K562 (cell line): ENCODE results near the gene DST. TPM values are rescaled to one million over a fixed set of nuclear protein-coding genes. Genes with fewer than 3 reads are reported as not detected.

ENCODE experiments used
- ATAC-seq: fragments of 200-7000 bp; cut with Tn5 transposase; 3 replicates; pipeline ENCODE4 v1.9.1; 2020; ENCODE audit warnings: moderate library complexity
- BruUV-seq: library from RNA; stranded (reverse); fragments of 400-500 nt; replicated peaks from 2 replicates; lab custom pipeline; 2021; lab: Mats Ljungman, UMichigan
- CTCF ChIA-PET: fragments of 300-600 bp; formaldehyde crosslinking; extraction: SDS; loops from one replicate; lab custom pipeline; 2021; ENCODE audit warnings: low intra/inter-chr PET ratio; lab: Yijun Ruan, JAX
- POLR2A ChIA-PET: fragments of 300-600, 350-650 bp; sonication (Branson Sonifier 250); formaldehyde crosslinking; extraction: SDS; loops from one replicate; lab custom pipeline; 2021; ENCODE audit warnings: antibody characterized with exemption, inconsistent platforms; lab: Yijun Ruan, JAX
- DNase-seq, 4 experiments: peaks; one replicate each; pipeline versions ENCODE4 v3.0.0 to v3.0.0-alpha.2; 2011 to 2018; ENCODE audit warnings: low spot score in 3 of 4, mixed read lengths in 3 of 4; ENCODE audit errors: extremely low read depth in 1 of 4
- FAIRE-seq: peaks from 2 replicates; lab custom pipeline; 2011; peaks lifted over from hg19 to GRCh38; lab: Jason Lieb, UNC
- H2AFZ ChIP-seq: 2 replicates; pipeline ENCODE4 v1.6.0; 2011; ENCODE audit warnings: low read depth, low read length, control low read depth, inconsistent platforms
- H3K27ac ChIP-seq: fragments of 200-600 bp; 3 replicates; pipeline ENCODE4 v1.8.0; 2011; ENCODE audit warnings: low read depth, mild to moderate bottlenecking, control low read depth, inconsistent platforms, low read length, moderate library complexity, mixed read lengths; ENCODE audit errors: extremely low read depth
- H3K27me3 ChIP-seq, 2 experiments: fragments of 300-600 bp in 1 of 2; 2 replicates in 1 of 2; 3 replicates in 1 of 2; pipeline versions ENCODE4 v1.6.0 to v1.8.0; 2011; ENCODE audit warnings: inconsistent platforms in 2 of 2, low read length in 2 of 2, mild to moderate bottlenecking in 1 of 2, mixed read lengths in 1 of 2, moderate library complexity in 1 of 2; ENCODE audit not compliant: control insufficient read depth in 2 of 2, insufficient read depth in 2 of 2
- H3K36me3 ChIP-seq: fragments of 300-600 bp; 3 replicates; pipeline ENCODE4 v1.8.0; 2011; ENCODE audit warnings: mild to moderate bottlenecking, low read length, inconsistent platforms; ENCODE audit not compliant: control insufficient read depth, insufficient read depth
- H3K4me1 ChIP-seq, 2 experiments: fragments of 200-600 bp in 1 of 2; replicated peaks in 1 of 2; 2 replicates in 1 of 2; 3 replicates in 1 of 2; pipeline versions ENCODE4 v1.5.1 to v1.8.0; 2011; ENCODE audit warnings: inconsistent platforms in 2 of 2, low read length in 2 of 2, mild to moderate bottlenecking in 1 of 2, mixed read lengths in 1 of 2, moderate library complexity in 1 of 2; ENCODE audit not compliant: control insufficient read depth in 2 of 2, insufficient read depth in 2 of 2
- H3K4me2 ChIP-seq: 2 replicates; pipeline ENCODE4 v1.6.1; 2011; ENCODE audit warnings: low read length, control low read depth, inconsistent platforms, mixed read lengths; ENCODE audit not compliant: insufficient read depth
- H3K4me3 ChIP-seq: fragments of 200-600 bp; sonication (generic), shearing (Covaris generic); 2 replicates; pipeline ENCODE4 v1.5.1; 2016; ENCODE audit warnings: control low read depth, inconsistent platforms
- H3K79me2 ChIP-seq: fragments of 200-600 bp; 3 replicates; pipeline ENCODE4 v1.8.0; 2011; ENCODE audit warnings: low read length, inconsistent platforms; ENCODE audit not compliant: control insufficient read depth, insufficient read depth
- H3K9ac ChIP-seq, 2 experiments: 2 replicates each; pipeline versions ENCODE4 v1.6.0 to v1.6.1; 2011; ENCODE audit warnings: low read depth in 2 of 2, low read length in 2 of 2, control low read depth in 1 of 2, inconsistent platforms in 1 of 2, mild to moderate bottlenecking in 1 of 2, mixed read lengths in 1 of 2; ENCODE audit not compliant: insufficient read depth in 1 of 2
- H3K9me1 ChIP-seq: one replicate; pipeline ENCODE4 v1.6.0; 2011; ENCODE audit warnings: inconsistent platforms, mild to moderate bottlenecking, low read length, moderate library complexity; ENCODE audit not compliant: control insufficient read depth, insufficient read depth
- H3K9me3 ChIP-seq: replicated peaks from 2 replicates; pipeline ENCODE4 v1.5.1; 2011; ENCODE audit warnings: low read depth, low read length, inconsistent platforms; ENCODE audit not compliant: control insufficient read depth, insufficient read depth
- H4K20me1 ChIP-seq: replicated peaks from 2 replicates; pipeline ENCODE4 v1.6.1; 2011; ENCODE audit warnings: low read length, inconsistent platforms, mixed read lengths; ENCODE audit not compliant: control insufficient read depth, insufficient read depth
- NFYB ChIP-seq: IDR thresholded peaks from 2 replicates; pipeline ENCODE4 v1.6.1; 2011; ENCODE audit warnings: mild to moderate bottlenecking, moderate library complexity; ENCODE audit not compliant: insufficient read length; ENCODE audit errors: extremely low read depth
- SNRNP70 ChIP-seq: fragments of 200-400 bp; formaldehyde crosslinking; optimal IDR thresholded peaks from 2 replicates; pipeline ENCODE3; 2017; ENCODE audit warnings: low read depth, low read length
- TFAP4 ChIP-seq: sonication (generic); formaldehyde crosslinking; IDR thresholded peaks from 2 replicates; pipeline ENCODE4 v1.8.0; 2022; ENCODE audit warnings: missing genetic modification reagents, mild to moderate bottlenecking, moderate library complexity, borderline replicate concordance
- THRAP3 ChIP-seq: fragments of 450-650 bp; IDR thresholded peaks from 2 replicates; pipeline ENCODE4 v1.6.1; 2016; ENCODE audit warnings: mild to moderate bottlenecking, inconsistent platforms, borderline replicate concordance
- WGBS: fragments of 100-300 bp; shearing (Covaris generic); methylation state at CpG from one replicate; pipeline ENCODE4 v1.1.6; 2016; ENCODE audit warnings: low coverage, mixed read lengths; ENCODE audit not compliant: insufficient coverage; ENCODE audit errors: missing lambda C conversion rate; 5-methylcytosine and 5-hydroxymethylcytosine counted together
- in situ Hi-C: fragments of 300-500 bp; cut with MboI; formaldehyde crosslinking; loops from 4 replicates; pipeline ENCODE4 v1.15.0; 2018; ENCODE audit warnings: inconsistent platforms, mixed read lengths
- intact Hi-C: fragments of 100-400 bp; cut with micrococcal nuclease; formaldehyde crosslinking; loops from 2 replicates; pipeline ENCODE4 v1.14.2; 2022
- polyA plus RNA-seq, 8 experiments: library from polyadenylated mRNA; depleted of rRNA in 4 of 8; stranded (reverse) in 5 of 8; unstranded in 3 of 8; fragments of >200 nt; fragmentation: Nextera tagmentation in 2 of 8; fragmentation: Illumina TruSeq in 1 of 8; extraction: Ambion mirVana in 2 of 8; extraction: Trizol in 1 of 8; gene quantifications; 2 replicates each; pipeline versions ENCODE4 v1.2.1 to v1.2.3, GENCODE V29; 2011 to 2014; ENCODE audit warnings: inconsistent platforms in 1 of 8, missing spikeins in 1 of 8
- total RNA-seq, 7 experiments: library from RNA; depleted of rRNA in 6 of 7; stranded (reverse); fragments of >200 nt in 6 of 7; fragmentation: Illumina TruSeq in 2 of 7; extraction: Trizol in 2 of 7; gene quantifications; 2 replicates each; pipeline versions ENCODE4 v1.2.1 to v1.2.3, GENCODE V29; 2011 to 2021; ENCODE audit warnings: low replicate concordance in 1 of 7

The DST gene
- total and polyA plus RNA-seq, 9 of the 15 experiments (the other 6 are each of a cell fraction or from before 2014, with no cell fraction given) = 5.2 to 21.9 (median 13.3) TPM

- no peak for TF ChIP-seq TFAP4 (CRISPR knock-in tag)
- TF ChIP-seq THRAP3 = no peak
- TF ChIP-seq, all 486 proteins: peak for 0
Measured at GRCh38 chr6:56488281-56488680, 154.4 kb downstream of the DST start (continued).

GRCh38 chr6:56486681-56487080 is 156.0 kb downstream of the DST start:
- H3K4me2 ChIP-seq = no peak overlapping the region
- no peaks in the 10 kb centered on the region; a peak in 1 of 5 replicates for H3K4me1 ChIP-seq
- no peaks in the 10 kb centered on the region for H3K79me2 ChIP-seq
- DNase-seq = no peak
- no TSS peak for BruUV-seq
- H3K27ac ChIP-seq = no peak overlapping the region
- CTCF ChIA-PET = no interaction called here
- no peaks in the 10 kb centered on the region for H4K20me1 ChIP-seq
- H3K4me3 ChIP-seq = no peak overlapping the region
- H3K9ac ChIP-seq = no peak overlapping the region
- 81% methylated on average over 3 of the region's 3 CpGs for WGBS
- TF ChIP-seq NFYB = no peak
- no peak for TF ChIP-seq SNRNP70
- H2AFZ ChIP-seq = no peak overlapping the region
- POLR2A ChIA-PET = no interaction called here
- no peaks in the 10 kb centered on the region for H3K9me1 ChIP-seq
- peaks cover 4% of the 10 kb centered on the region; the same call in 1 of the 3 replicates for H3K36me3 ChIP-seq
- H3K27me3 ChIP-seq = no peaks in the 10 kb centered on the region
- ATAC-seq = no peak
- intact Hi-C loops = no loop called here
- no peaks in the 10 kb centered on the region for H3K9me3 ChIP-seq
- in situ Hi-C loops = no loop called here
- FAIRE-seq = no peak
